Activated CD4-positive, CD25-positive, alpha-beta regulatory T cell (primary cell): Measurements from ENCODE around the gene ZBTB2.
"Not testable (repeated sequence)": the region's sequence is repeated elsewhere in the genome, so short reads cannot be mapped to it uniquely, and the experiment has no call there.

Experiments
- DNase-seq, 4 experiments: peaks; one replicate each; lab custom pipeline; 2025; lab: John Stamatoyannopoulos, UW

Gene ZBTB2

DNA sequence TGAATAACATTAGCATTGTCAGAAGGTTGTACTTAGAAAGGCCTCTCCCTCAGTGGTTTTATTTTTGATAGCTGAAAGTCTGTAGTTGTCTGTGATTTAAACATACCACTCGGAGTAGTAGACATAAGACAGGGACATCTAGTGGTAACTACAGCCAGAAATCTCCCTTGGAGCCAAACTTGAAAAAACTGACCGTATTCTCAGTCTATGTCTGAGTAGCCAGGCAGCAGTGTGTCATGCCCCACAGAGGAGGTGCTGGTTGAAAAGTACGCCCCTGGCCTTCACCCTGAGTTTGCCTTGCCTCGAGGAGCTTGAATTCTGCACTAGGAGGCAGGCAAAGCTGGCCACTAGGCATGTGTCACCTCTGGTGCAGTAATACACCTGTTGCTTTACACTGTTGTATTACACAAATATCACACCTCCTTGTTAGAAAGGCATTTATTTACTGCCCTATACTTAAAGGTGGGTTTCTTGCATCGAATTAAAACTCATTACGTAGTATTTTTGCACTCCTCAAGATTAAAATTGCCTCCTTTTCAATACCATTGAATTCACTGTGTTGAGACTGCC lies 20.8 kb downstream of the ZBTB2 start:
- DNase-seq = no peak

DNA sequence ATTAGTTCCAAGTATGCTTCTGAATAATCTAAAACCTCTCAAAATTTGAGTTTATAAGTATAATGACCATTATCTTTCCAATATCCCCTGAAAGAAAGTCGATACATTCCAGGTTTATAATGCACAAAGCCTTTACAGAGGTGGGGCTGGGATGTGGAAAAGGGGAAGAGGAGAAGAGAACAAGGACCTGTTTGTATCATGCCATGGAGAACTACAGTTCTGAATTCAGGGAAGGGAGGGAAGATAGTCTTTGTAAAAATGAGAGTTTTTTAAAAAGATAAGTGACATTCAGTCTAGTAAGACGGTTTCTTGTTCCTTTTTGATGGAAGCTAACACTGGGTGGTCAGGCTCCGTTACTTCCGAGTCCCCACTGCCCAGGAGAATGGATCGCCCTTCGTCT lies 26.1 kb downstream of the ZBTB2 start:
- no peak for DNase-seq

DNA sequence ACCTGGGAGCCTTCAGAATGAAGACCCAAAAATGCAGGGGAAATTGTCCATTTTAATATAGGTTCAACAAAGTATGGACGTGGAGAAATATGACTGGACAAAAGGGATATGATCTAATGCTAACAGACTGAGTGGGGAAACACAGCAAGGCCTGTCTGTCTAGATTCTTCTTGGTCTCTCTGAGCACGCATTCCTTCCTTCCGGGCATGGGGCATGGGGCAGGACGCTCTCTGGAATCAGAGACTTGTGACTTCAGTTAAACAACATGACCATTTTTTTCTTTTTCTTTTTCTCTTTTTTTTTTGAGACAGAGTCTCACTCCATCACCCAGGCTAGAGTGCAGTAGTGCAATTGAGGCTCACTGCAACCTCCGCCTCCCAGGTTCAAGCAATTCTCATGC lies 31.9 kb downstream of the ZBTB2 start:
- DNase-seq = no peak

DNA sequence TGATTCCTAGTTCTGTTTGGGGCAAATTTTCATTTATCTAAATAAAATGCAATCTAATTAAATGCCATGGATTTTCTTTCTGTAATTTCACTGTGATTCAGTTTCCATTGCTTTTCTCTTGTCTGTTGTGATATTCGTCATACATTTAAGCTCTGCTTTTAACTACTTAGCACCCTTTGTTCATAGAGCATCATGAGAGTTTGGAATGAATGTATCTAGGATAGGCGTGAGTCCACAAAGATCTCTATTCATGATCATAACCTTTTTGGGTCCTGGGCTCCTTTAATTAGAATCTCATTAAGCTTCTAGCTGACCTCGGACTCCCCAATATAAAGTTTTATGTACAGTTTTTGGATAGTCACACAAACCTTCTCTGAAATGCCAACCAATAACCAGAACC lies 32.9 kb downstream of the ZBTB2 start:
- DNase-seq = no peak

DNA sequence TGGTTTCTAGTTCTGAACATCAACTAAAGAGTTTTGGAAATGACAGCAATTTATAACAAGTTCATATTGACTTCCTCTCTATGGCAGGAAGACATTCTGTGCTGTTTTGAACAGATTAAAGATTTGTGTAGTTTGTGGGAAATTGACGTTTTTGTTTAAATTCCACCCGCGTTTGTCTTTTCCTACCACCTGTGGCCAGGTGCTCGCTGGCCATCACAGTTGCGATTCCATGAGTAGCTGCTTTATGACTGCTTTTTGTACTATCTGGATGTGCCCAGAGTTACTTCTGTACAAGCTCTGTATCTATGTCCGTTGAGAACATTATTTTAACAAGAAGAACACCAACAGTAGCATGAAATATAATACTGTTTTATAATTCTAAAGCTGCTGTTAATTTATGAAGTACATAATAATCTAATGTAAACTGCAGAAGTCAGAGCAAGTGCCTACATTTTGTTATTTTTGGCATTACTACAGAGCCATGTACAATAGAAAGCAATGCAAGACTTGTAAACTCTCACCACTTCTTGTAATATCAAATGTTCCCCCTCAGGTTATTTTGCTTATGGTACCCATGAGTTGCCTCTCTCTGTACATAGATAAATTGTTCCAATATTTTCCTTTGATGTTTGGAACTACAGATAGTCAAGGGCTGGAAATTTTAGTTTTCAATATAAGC lies 33.5 kb downstream of the ZBTB2 start:
- no peak for DNase-seq

DNA sequence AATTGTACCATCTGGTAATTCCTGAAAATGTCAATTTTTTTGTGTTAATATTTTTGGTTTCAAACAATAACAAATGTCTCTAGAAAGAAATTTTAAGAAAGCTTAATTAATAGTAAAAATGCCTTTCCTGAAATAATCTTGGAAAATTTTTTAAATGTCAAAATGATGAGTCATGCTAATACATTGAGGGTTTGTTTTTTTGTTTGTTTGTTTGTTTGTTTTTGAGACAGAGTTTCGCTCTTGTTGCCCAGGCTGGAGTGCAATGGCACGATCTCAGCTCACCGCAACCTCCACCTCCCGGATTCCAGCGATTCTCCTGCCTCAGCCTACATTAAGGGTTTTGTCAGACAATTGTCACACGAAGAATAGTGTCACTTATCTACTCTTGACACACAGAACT lies 34.4 kb downstream of the ZBTB2 start:
- not testable (repeated sequence) for DNase-seq

DNA sequence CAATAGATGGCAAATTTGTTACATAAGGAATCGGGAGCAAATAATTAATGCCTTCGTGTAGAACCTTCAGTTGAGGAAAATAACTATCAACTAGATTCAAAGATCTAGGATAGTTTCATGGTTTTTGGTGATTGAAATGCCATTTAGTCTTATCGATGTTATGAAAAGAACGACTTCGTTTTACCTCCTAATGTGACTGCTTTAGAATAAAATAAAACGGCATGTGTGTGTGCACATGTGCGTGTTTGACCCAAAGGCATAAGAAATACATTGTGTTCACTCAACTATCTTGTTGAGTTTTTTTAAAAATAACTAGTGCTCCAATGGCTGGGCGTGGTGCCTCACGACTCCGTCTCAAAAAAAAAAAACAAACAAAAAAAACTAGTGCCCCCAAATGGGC lies 37.6 kb downstream of the ZBTB2 start:
- no peak for DNase-seq

DNA sequence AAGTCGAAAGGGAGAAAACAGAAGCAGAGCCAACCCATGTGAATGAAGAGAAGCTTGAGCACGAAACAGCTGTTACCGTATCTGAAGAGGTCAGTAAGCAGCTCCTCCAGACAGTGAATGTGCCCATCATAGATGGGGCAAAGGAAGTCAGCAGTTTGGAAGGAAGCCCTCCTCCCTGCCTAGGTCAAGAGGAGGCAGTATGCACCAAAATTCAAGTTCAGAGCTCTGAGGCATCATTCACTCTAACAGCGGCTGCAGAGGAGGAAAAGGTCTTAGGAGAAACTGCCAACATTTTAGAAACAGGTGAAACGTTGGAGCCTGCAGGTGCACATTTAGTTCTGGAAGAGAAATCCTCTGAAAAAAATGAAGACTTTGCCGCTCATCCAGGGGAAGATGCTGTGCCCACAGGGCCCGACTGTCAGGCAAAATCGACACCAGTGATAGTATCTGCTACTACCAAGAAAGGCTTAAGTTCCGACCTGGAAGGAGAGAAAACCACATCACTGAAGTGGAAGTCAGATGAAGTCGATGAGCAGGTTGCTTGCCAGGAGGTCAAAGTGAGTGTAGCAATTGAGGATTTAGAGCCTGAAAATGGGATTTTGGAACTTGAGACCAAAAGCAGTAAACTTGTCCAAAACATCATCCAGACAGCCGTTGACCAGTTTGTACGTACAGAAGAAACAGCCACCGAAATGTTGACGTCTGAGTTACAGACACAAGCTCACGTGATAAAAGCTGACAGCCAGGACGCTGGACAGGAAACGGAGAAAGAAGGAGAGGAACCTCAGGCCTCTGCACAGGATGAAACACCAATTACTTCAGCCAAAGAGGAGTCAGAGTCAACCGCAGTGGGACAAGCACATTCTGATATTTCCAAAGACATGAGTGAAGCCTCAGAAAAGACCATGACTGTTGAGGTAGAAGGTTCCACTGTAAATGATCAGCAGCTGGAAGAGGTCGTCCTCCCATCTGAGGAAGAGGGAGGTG lies 38.7 kb downstream of the ZBTB2 start:
- no peak for DNase-seq

DNA sequence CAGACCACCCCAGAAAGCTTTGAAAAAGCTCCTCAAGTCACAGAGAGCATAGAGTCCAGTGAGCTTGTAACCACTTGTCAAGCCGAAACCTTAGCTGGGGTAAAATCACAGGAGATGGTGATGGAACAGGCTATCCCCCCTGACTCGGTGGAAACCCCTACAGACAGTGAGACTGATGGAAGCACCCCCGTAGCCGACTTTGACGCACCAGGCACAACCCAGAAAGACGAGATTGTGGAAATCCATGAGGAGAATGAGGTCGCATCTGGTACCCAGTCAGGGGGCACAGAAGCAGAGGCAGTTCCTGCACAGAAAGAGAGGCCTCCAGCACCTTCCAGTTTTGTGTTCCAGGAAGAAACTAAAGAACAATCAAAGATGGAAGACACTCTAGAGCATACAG lies 39.6 kb downstream of the ZBTB2 start:
- DNase-seq = no peak

DNA sequence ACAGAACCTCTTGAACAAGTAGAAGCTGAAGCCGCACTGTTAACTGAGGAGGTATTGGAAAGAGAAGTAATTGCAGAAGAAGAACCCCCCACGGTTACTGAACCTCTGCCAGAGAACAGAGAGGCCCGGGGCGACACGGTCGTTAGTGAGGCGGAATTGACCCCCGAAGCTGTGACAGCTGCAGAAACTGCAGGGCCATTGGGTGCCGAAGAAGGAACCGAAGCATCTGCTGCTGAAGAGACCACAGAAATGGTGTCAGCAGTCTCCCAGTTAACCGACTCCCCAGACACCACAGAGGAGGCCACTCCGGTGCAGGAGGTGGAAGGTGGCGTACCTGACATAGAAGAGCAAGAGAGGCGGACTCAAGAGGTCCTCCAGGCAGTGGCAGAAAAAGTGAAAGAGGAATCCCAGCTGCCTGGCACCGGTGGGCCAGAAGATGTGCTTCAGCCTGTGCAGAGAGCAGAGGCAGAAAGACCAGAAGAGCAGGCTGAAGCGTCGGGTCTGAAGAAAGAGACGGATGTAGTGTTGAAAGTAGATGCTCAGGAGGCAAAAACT lies 40.1 kb downstream of the ZBTB2 start:
- DNase-seq = no peak

DNA sequence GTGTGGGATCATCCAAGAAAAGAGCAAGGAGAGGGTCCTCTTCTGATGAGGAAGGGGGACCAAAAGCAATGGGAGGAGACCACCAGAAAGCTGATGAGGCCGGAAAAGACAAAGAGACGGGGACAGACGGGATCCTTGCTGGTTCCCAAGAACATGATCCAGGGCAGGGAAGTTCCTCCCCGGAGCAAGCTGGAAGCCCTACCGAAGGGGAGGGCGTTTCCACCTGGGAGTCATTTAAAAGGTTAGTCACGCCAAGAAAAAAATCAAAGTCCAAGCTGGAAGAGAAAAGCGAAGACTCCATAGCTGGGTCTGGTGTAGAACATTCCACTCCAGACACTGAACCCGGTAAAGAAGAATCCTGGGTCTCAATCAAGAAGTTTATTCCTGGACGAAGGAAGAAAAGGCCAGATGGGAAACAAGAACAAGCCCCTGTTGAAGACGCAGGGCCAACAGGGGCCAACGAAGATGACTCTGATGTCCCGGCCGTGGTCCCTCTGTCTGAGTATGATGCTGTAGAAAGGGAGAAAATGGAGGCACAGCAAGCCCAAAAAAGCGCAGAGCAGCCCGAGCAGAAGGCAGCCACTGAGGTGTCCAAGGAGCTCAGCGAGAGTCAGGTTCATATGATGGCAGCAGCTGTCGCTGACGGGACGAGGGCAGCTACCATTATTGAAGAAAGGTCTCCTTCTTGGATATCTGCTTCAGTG lies 40.8 kb downstream of the ZBTB2 start:
- DNase-seq = no peak

DNA sequence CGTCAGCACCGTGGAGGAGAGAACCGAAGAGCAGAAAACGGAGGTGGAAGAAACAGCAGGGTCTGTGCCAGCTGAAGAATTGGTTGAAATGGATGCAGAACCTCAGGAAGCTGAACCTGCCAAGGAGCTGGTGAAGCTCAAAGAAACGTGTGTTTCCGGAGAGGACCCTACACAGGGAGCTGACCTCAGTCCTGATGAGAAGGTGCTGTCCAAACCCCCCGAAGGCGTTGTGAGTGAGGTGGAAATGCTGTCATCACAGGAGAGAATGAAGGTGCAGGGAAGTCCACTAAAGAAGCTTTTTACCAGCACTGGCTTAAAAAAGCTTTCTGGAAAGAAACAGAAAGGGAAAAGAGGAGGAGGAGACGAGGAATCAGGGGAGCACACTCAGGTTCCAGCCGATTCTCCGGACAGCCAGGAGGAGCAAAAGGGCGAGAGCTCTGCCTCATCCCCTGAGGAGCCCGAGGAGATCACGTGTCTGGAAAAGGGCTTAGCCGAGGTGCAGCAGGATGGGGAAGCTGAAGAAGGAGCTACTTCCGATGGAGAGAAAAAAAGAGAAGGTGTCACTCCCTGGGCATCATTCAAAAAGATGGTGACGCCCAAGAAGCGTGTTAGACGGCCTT lies 41.6 kb downstream of the ZBTB2 start:
- no peak for DNase-seq

DNA sequence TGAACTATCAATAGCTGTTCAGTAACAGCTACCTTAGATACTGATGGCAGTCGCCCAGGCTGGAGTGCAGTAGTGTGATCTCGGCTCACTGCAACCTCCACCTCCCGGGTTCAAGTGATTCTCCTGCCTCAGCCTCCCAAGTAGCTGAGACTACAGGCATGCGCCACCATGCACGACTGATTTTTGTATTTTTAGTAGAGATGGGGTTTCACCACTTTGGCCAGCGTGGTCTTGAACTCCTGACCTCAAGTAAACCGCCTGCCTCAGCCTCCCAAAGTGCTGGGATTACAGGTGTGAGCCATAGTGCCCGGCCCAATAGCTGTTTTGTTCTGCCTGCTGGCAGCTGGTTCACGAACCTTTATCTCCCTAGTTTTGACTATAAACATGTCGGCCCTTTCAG lies 48.6 kb downstream of the ZBTB2 start:
- not testable (repeated sequence) for DNase-seq

DNA sequence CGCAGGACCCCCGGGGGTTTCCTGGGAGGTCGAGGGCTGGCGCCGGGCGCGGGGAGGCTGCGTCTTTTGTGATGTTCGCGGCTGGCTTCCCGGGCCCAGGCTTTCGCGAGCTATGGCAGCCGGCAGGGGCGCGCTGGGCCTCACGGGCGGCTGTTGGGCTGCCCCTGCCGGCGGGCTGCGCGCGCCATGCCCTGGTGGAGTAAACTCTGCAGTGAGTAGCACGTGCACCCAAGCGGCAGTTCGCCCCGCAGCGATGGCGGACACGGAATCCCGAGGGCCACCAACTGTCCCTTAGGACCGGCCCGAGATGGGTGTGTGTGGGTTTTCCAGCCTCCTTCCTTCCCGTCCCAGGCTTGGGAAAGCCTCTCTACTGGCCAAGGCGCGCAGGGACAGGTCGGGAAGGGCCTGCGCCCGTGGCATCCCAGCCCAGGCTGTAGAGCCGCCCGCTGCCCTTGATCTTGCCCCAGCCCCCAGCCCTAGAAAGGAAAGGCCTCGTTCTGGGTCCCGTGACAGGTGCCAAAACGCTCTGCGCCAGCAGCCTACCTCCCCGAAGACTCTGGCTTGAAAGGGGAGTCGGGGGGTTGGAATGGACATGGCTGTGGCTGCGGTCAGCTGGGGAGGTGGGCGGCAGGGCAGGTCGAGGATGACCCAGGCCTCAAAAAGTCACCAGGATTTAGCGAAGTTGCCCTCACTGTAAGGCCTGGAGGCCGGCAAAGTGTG lies 49.7 kb downstream of the ZBTB2 start:
- no peak for DNase-seq

DNA sequence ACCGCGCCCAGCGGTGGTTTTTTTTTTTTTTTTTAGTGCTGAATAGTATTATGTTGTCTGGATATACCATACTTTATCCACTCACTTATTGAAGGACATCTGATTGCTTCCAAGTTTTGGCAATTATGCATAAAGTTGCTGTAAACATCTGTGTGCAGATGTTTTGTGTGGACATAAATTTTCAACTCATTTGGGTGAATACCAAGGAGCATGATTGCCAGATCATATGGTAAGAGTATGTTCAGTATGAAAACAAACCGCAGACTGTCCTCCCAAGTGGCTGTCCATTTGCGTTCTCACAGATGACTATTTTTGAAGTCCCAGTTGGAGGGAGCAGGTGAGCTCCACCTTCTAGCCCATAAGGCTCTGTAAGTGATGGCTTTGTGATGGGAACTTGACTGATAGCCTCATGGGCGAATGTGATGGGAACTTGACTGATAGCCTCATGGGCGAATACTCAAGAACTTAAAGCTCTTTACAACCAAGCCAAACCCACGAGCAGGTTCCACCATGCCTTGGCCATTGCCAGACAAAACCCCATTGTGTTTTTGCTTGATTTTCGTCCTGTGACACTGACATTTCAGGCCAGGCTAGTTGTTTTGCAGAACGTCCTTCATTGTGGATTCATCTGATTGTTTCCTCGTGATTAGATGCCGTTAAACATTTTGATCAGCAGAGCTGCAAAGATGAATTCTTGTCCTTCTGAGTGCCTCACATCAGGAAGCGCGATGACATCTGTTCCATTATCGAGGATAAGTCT lies 51.0 kb downstream of the ZBTB2 start:
- no peak for DNase-seq

DNA sequence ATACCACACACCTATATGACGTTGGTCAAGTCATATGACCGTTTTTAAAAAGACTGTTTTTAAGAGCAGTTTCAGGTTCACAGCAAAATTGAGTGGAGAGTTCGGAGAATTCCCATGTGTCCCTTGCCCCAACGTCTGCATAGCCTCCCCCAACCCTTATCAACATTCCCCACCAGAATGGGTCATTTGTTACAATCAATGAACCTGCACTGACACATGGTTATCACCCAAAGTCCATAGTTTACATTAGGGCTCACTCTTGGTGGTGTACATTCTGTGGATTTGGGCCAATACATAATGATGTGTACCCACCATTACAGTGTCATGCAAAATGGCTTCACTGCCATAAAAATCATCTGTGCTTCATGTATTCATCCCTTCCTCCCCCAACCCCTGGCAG lies 52.0 kb downstream of the ZBTB2 start:
- DNase-seq = no peak

DNA sequence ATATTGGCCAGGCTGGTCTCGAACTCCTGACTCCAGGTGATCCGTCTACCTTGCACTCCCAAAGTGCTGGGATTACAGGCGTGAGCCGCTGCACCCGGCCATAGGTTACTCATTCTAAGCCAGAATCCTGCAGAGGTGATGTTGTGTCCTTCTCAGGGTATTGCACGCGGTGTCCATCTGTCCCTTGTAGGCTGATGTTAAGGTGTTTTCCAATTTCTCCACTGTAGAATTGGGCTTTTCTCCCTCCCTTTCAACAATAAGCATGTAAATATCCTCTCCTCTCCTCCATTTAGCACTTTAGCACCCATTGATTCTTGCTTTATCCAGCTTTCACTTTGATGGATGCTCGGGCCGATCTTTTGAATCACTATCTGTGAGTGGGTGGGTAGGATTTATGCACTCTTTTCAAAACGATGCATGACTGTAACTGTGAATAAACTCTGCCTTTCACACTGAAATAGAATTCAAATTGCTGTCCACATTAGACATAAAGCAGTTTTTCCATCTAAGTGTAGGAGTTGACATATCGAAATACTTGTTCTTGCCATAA lies 52.6 kb downstream of the ZBTB2 start:
- no peak for DNase-seq

DNA sequence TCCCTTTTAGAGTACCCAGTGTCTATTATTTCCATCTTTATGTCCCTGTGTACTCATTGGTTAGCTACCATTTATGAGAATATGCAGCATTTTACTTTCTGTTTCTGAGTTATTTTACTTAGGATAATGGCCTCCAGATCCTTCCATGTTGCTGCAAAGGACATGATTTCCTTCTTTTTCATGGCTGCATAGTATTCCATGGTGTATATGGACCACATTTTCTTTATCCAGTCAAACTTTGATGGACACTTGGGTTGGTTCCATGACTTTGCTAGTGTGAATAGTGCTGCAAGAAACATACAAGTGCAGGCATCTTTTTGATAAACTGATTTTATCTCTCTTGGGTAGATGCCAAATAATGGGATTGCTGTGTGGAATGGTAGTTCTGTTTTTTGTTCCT lies 55.4 kb downstream of the ZBTB2 start:
- no peak for DNase-seq

DNA sequence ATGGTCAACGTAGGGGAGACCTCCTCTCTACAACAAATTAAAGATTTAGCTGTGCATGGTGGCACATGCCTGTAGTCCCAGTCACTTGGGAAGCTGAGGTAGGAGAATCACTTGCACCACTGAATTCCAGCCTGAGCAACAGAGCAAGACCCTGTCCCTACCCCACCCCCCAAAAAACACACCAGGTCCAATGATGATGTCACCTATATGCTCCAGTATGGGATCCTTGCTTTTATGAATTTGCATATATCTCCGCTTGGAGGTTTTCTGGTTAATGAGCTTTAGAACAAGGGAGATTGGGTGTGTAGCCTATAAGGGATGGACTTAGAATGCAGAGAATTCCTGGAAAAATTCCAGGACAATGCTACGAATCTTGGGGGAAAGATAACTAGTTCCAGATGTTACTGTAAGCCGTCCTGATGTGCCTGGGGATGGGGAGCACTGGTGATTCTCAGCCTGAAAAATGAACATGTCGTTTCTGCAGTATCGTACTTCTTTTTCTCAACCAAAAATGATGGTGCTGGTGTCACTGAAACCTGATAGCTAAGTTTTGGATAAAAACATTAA lies 61.1 kb downstream of the ZBTB2 start:
- DNase-seq = no peak

DNA sequence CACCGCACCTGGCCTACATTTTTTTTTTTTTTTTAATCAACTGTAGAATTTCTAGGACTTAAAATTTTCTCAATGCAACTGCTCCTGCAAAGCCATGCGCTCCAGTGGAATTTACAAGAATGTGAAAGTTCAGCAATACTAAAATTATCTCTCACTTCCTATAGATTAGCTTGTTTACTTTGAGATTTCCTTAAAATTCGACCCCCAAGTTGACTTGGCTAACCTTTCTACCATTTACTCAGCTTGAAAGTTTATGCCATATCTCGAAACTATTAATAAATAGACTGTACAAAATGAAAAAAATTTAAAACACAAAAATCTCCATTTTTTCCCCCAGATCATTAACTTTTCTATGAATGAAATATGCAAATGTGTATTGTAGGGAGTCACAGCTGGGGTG lies 64.3 kb downstream of the ZBTB2 start:
- no peak for DNase-seq
